NCI-H2171 (cell line): ENCODE measurements around the gene PTF1A.
"Not testable (repeated sequence)": the region's sequence is repeated elsewhere in the genome, so short reads cannot be mapped to it uniquely, and the experiment has no call there.

ENCODE experiments used
- DNase-seq: peaks from one replicate; lab custom pipeline; 2025; lab: John Stamatoyannopoulos, UW

PTF1A gene

DNA sequence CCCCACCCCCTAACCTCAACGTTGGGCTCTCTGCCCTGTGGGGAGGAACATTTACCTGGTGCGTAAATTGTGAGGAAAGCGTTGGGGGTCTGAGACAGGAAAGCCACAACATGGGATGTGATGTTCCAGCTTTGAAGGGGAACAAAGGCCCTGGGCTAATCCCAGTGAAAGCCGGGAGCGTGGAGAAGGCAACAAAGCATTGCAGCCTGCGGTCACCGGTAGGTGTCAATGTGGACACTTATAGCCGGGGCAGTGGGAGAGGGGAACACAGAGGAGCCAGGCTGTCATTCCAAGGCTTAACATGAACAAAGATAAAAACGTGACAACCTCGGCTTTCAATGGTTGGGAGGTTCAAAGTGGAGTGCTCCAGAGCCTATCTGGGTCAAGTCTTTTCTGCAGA, 12.7 kb downstream of the PTF1A start:
- no peak for DNase-seq

DNA sequence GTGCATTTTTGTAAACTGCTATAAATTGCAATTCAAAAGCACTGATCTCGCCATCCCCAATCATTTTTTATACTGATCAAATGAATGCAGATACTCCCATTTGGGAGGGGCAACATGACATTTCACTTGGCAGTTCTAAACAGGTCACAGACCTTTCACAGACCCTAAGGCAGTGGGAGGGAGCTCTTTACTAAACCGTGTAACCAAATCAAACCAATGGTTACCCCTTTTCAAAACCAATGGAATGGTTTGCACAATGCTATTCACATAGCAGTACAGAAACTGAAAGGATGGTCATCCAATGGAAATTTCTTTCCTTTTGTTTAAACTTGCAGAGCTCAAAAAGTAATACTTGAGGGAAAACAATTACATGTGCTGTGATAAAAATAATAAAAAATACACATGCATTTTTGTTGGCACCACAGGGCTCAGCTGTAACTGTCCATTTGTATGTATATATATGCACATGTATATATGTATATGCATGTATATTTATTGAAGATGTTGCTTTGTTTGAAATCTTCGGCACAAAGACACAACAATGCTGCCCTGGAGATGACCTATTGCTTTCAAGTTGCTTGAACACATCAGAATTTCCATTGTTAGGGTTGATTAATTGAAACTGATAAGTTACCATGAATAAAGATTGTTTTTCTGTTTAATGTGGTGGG, 14.0 kb downstream of the PTF1A start:
- DNase-seq, result no peak

DNA sequence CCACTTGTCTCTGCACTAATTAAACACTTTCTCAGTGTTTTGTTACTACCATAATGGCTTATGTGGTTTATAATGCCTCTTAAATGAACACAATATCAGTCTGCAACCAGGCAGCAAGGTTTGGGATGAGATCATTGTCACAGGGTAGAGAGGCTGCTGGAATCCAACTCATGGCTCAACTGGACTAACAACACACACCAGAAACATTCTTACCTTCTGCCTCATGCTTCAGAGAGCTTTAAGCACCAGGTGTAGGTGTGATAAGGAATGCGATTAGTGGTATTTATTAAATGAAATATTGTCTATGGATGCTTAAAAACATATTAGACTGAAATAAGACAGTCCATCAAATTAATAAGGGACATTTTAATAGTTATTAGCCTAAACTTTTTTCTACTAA, 25.4 kb downstream of the PTF1A start:
- no peak for DNase-seq

DNA sequence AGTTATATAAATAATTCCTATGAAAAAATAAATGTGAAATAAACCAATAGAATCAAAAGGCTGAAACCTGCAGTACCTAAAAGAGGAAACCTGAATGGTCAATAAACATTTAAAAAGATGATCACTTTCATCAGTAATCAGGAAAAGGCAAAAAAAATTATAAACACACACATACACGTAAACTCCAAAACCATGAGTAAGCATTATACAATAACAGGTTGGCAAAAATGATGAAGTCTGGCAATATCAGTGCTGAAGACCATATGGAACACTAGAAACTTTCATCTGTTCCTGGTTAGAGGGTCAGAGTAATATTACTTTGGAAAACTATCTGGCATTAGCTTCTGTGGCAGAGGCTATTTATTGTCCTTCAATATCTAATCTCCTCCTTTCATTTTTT, 38.5 kb downstream of the PTF1A start:
- DNase-seq, result no peak

GRCh38 chr10:23238015-23238414, 45.9 kb downstream of the PTF1A start:
- DNase-seq, result no peak

GRCh38 chr10:23241779-23242178, 49.7 kb downstream of the PTF1A start:
- not testable (repeated sequence) for DNase-seq
